HCT116 (cell line): Measurements from ENCODE around the gene FTCD. TPM values are rescaled to one million over a fixed set of nuclear protein-coding genes. Genes with fewer than 3 reads are reported as not detected.
A peak's percentile ranks its signal among the peaks of the same experiment; 100 is the strongest.

ENCODE experiments used
- ATAC-seq: fragments of 200-7000 bp; cut with Tn5 transposase; 2 replicates; pipeline ENCODE4 v1.9.1; 2020; ENCODE audit warnings: mild to moderate bottlenecking, moderate library complexity
- BruUV-seq: library from RNA; stranded (reverse); fragments of 400-500 nt; replicated peaks from 2 replicates; lab custom pipeline; 2021; lab: Mats Ljungman, UMichigan
- CTCF ChIA-PET: fragments of 300-600 bp; sonication (Branson Sonifier 250); formaldehyde crosslinking; loops from one replicate; lab custom pipeline; 2021; ENCODE audit warnings: antibody characterized with exemption; lab: Charles Lee
- POLR2A ChIA-PET: fragments of 300-600, 350-600 bp; sonication (Branson Sonifier 250); formaldehyde crosslinking; loops from one replicate; lab custom pipeline; 2021; ENCODE audit warnings: antibody characterized with exemption; lab: Charles Lee
- RAD21 ChIA-PET, 2 experiments: fragments of 300-600 bp; sonication (Branson Sonifier 250); formaldehyde crosslinking; loops; one replicate each; lab custom pipeline; 2023; ENCODE audit warnings: low total read pairs in 2 of 2; ENCODE audit not compliant: uncharacterized antibody in 2 of 2, unreplicated experiment in 2 of 2, low non-redundant PET in 1 of 2; lab: Charles Lee
- DNase-seq: peaks from one replicate; pipeline ENCODE4 v3.0.0-alpha.2; 2010; ENCODE audit warnings: low read depth, low spot score
- H2AFZ ChIP-seq: fragments of 200-600 bp; shearing (Covaris generic), sonication (generic); 2 replicates; pipeline ENCODE4 v1.6.1; 2017; ENCODE audit warnings: low read depth, mixed run types, mixed read lengths, antibody characterized with exemption, low read length; ENCODE audit not compliant: poor library complexity, severe bottlenecking
- H3K27ac ChIP-seq: 2 replicates; pipeline ENCODE4 v1.5.1; 2012; ENCODE audit warnings: low read depth, low read length
- H3K27me3 ChIP-seq: fragments of 200-600 bp; sonication (generic); 2 replicates; pipeline ENCODE4 v1.6.1; 2016; ENCODE audit warnings: mixed run types, low read length, mixed read lengths; ENCODE audit not compliant: insufficient read depth
- H3K36me3 ChIP-seq, 2 experiments: fragments of 200-500 bp in 1 of 2; fragments of 200-600 bp in 1 of 2; sonication (Bioruptor generic) in 1 of 2; sonication (generic) in 1 of 2; 2 replicates each; pipeline versions ENCODE4 v1.5.1 to v1.6.1; 2014 to 2016; ENCODE audit warnings: low read length in 2 of 2, inconsistent platforms in 1 of 2, mixed read lengths in 1 of 2, mixed run types in 1 of 2; ENCODE audit not compliant: insufficient read depth in 2 of 2, control insufficient read depth in 1 of 2
- H3K4me1 ChIP-seq, 2 experiments: fragments of 200-600 bp in 1 of 2; sonication (generic) in 1 of 2; 2 replicates each; pipeline versions ENCODE4 v1.5.1 to v1.6.1; 2012 to 2017; ENCODE audit warnings: low read length in 2 of 2, inconsistent platforms in 1 of 2, mild to moderate bottlenecking in 1 of 2, mixed read lengths in 1 of 2, mixed run types in 1 of 2, moderate library complexity in 1 of 2; ENCODE audit not compliant: insufficient read depth in 2 of 2, control insufficient read depth in 1 of 2
- H3K4me2 ChIP-seq: fragments of 200-600 bp; sonication (generic); 2 replicates; pipeline ENCODE4 v1.6.1; 2017; ENCODE audit warnings: mixed run types, low read length, mixed read lengths
- H3K4me3 ChIP-seq, 2 experiments: fragments of 200-600 bp in 1 of 2; sonication (generic) in 1 of 2; replicated peaks in 1 of 2; 2 replicates each; pipeline ENCODE4 v1.5.1; 2011 to 2016; ENCODE audit warnings: low read length in 2 of 2, control low read depth in 1 of 2, low read depth in 1 of 2, mild to moderate bottlenecking in 1 of 2, mixed read lengths in 1 of 2, mixed run types in 1 of 2
- H3K79me2 ChIP-seq: fragments of 200-600 bp; sonication (generic); 2 replicates; pipeline ENCODE4 v1.6.1; 2017; ENCODE audit warnings: mild to moderate bottlenecking, mixed run types, low read length, moderate library complexity, mixed read lengths; ENCODE audit not compliant: insufficient read depth
- H3K9ac ChIP-seq: fragments of 200-600 bp; sonication (generic); 2 replicates; pipeline ENCODE4 v1.6.1; 2016; ENCODE audit warnings: low read length, mixed read lengths
- H3K9me2 ChIP-seq: fragments of 200-600 bp; sonication (generic), shearing (Covaris generic); 2 replicates; pipeline ENCODE4 v1.6.1; 2017; ENCODE audit warnings: mixed run types, mild to moderate bottlenecking, moderate library complexity; ENCODE audit not compliant: insufficient read depth
- H3K9me3 ChIP-seq, 2 experiments: fragments of 200-500 bp in 1 of 2; fragments of 200-600 bp in 1 of 2; sonication (Bioruptor generic) in 1 of 2; sonication (generic) in 1 of 2; 2 replicates each; pipeline ENCODE4 v1.6.1; 2014 to 2017; ENCODE audit warnings: low read length in 2 of 2, mixed read lengths in 2 of 2, inconsistent platforms in 1 of 2, low read depth in 1 of 2, mild to moderate bottlenecking in 1 of 2, mixed run types in 1 of 2, moderate library complexity in 1 of 2; ENCODE audit not compliant: control insufficient read depth in 1 of 2, insufficient read depth in 1 of 2
- H4K20me1 ChIP-seq: fragments of 200-600 bp; sonication (generic), shearing (Covaris generic); 2 replicates; pipeline ENCODE4 v1.6.1; 2017; ENCODE audit warnings: mixed run types, mild to moderate bottlenecking, moderate library complexity; ENCODE audit not compliant: insufficient read depth
- CBX3 ChIP-seq: IDR thresholded peaks from 2 replicates; pipeline ENCODE4 v1.6.1; 2012; ENCODE audit warnings: low read depth
- ELF1 ChIP-seq: IDR thresholded peaks from 2 replicates; pipeline ENCODE4 v1.6.1; 2012; ENCODE audit warnings: low read depth, borderline replicate concordance
- EZH2 ChIP-seq: fragments of 200-600 bp; sonication (generic); IDR thresholded peaks from 2 replicates; pipeline ENCODE4 v1.6.1; 2017; ENCODE audit warnings: antibody characterized with exemption, mixed run types
- EZH2phosphoT487 ChIP-seq: fragments of 200-600 bp; IDR thresholded peaks from 2 replicates; pipeline ENCODE4 v1.6.1; 2018; ENCODE audit warnings: antibody characterized with exemption, borderline replicate concordance
- FOSL1 ChIP-seq: IDR thresholded peaks from 2 replicates; pipeline ENCODE4 v1.6.1; 2012; ENCODE audit warnings: low read depth
- JUND ChIP-seq: IDR thresholded peaks from 2 replicates; pipeline ENCODE4 v1.6.1; 2012
- POLR2A ChIP-seq: IDR thresholded peaks from 2 replicates; pipeline ENCODE4 v1.7.0; 2011; ENCODE audit warnings: borderline replicate concordance; ENCODE audit not compliant: insufficient read depth, insufficient read length; ENCODE audit errors: extremely low read depth
- RAD21 ChIP-seq: IDR thresholded peaks from 2 replicates; pipeline ENCODE4 v1.6.1; 2012; ENCODE audit warnings: low read depth, mild to moderate bottlenecking
- SP1 ChIP-seq: IDR thresholded peaks from 2 replicates; pipeline ENCODE4 v1.6.1; 2012; ENCODE audit warnings: low read depth
- SRF ChIP-seq: IDR thresholded peaks from 2 replicates; pipeline ENCODE4 v1.6.1; 2012; ENCODE audit warnings: low read depth
- ZBTB33 ChIP-seq: IDR thresholded peaks from 2 replicates; pipeline ENCODE4 v1.6.1; 2011; ENCODE audit warnings: mild to moderate bottlenecking, low read length, moderate library complexity; ENCODE audit not compliant: insufficient replicate concordance; ENCODE audit errors: extremely low read depth
- ZFX ChIP-seq: fragments of 450-650 bp; IDR thresholded peaks from 2 replicates; pipeline ENCODE4 v1.6.1; 2017
- intact Hi-C: fragments of 100-400 bp; cut with micrococcal nuclease; formaldehyde crosslinking; loops from 2 replicates; pipeline ENCODE4 v1.10.0; 2022
- total RNA-seq: library from RNA; stranded (reverse); gene quantifications from one replicate; pipeline ENCODE4 v1.2.1, GENCODE V29; 2021; ENCODE audit not compliant: unreplicated experiment
- TF ChIP-seq, protein P1 (sequence below): IDR thresholded peaks from 2 replicates; pipeline ENCODE4 v1.6.1; 2012
- TF ChIP-seq, protein P2 (sequence below): IDR thresholded peaks from 2 replicates; pipeline ENCODE4 v1.6.1; 2012
- TF ChIP-seq, protein P3 (sequence below): IDR thresholded peaks from 2 replicates; pipeline ENCODE4 v1.6.1; 2012; ENCODE audit warnings: low read depth
- TF ChIP-seq, protein P4 (sequence below), 3 experiments: fragments of 200-600 bp in 1 of 3; sonication (generic) in 1 of 3; IDR thresholded peaks in 2 of 3; conservative IDR thresholded peaks in 1 of 3; 2 replicates each; pipeline ENCODE4 v1.5.1; 2012 to 2017; ENCODE audit warnings: low read depth in 2 of 3, low read length in 2 of 3, antibody characterized with exemption in 1 of 3, borderline replicate concordance in 1 of 3, control low read depth in 1 of 3, mild to moderate bottlenecking in 1 of 3, mixed read lengths in 1 of 3, mixed run types in 1 of 3, moderate library complexity in 1 of 3; ENCODE audit not compliant: insufficient read depth in 1 of 3

Gene FTCD
- total RNA-seq, 1 experiment from 2014 or later, result 2.5 TPM

GRCh38 chr21:46160907-46161632 lies 5.7 kb upstream of the FTCD start:
- Histone ChIP-seq H3K36me3 (no peaks in the 10 kb centered on the region), H3K9ac (no peak overlapping the region), H3K79me2 (no peaks in the 10 kb centered on the region), H3K4me2 (no peak overlapping the region), H3K4me3 (no peak overlapping the region), H3K27me3 (peaks cover 9% of the 10 kb centered on the region; the same call in 1 of the 2 replicates), H3K27ac (no peak overlapping the region)
- RAD21 ChIA-PET, result no interaction called here
- BruUV-seq, result no TSS peak
- TF ChIP-seq, protein P1, sequence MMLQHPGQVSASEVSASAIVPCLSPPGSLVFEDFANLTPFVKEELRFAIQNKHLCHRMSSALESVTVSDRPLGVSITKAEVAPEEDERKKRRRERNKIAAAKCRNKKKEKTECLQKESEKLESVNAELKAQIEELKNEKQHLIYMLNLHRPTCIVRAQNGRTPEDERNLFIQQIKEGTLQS, result no peak
- TF ChIP-seq FOSL1 (no peak), EZH2 (no peak), RAD21 (no peak), ZFX (no peak), JUND (no peak), SP1 (no peak), ELF1 (no peak), CBX3 (no peak), ZBTB33 (no peak), SRF (no peak), EZH2phosphoT487 (no peak), POLR2A (no peak)
- TF ChIP-seq, protein P2, sequence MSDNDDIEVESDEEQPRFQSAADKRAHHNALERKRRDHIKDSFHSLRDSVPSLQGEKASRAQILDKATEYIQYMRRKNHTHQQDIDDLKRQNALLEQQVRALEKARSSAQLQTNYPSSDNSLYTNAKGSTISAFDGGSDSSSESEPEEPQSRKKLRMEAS, result no peak
- TF ChIP-seq, protein P3, sequence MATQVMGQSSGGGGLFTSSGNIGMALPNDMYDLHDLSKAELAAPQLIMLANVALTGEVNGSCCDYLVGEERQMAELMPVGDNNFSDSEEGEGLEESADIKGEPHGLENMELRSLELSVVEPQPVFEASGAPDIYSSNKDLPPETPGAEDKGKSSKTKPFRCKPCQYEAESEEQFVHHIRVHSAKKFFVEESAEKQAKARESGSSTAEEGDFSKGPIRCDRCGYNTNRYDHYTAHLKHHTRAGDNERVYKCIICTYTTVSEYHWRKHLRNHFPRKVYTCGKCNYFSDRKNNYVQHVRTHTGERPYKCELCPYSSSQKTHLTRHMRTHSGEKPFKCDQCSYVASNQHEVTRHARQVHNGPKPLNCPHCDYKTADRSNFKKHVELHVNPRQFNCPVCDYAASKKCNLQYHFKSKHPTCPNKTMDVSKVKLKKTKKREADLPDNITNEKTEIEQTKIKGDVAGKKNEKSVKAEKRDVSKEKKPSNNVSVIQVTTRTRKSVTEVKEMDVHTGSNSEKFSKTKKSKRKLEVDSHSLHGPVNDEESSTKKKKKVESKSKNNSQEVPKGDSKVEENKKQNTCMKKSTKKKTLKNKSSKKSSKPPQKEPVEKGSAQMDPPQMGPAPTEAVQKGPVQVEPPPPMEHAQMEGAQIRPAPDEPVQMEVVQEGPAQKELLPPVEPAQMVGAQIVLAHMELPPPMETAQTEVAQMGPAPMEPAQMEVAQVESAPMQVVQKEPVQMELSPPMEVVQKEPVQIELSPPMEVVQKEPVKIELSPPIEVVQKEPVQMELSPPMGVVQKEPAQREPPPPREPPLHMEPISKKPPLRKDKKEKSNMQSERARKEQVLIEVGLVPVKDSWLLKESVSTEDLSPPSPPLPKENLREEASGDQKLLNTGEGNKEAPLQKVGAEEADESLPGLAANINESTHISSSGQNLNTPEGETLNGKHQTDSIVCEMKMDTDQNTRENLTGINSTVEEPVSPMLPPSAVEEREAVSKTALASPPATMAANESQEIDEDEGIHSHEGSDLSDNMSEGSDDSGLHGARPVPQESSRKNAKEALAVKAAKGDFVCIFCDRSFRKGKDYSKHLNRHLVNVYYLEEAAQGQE, result no peak
- TF ChIP-seq, protein P4, sequence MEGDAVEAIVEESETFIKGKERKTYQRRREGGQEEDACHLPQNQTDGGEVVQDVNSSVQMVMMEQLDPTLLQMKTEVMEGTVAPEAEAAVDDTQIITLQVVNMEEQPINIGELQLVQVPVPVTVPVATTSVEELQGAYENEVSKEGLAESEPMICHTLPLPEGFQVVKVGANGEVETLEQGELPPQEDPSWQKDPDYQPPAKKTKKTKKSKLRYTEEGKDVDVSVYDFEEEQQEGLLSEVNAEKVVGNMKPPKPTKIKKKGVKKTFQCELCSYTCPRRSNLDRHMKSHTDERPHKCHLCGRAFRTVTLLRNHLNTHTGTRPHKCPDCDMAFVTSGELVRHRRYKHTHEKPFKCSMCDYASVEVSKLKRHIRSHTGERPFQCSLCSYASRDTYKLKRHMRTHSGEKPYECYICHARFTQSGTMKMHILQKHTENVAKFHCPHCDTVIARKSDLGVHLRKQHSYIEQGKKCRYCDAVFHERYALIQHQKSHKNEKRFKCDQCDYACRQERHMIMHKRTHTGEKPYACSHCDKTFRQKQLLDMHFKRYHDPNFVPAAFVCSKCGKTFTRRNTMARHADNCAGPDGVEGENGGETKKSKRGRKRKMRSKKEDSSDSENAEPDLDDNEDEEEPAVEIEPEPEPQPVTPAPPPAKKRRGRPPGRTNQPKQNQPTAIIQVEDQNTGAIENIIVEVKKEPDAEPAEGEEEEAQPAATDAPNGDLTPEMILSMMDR (IDR thresholded peaks at IDR 0.05 in 2 of 3, conservative IDR thresholded peaks at IDR 0.05 in 1 of 3; ENCODE audit: borderline replicate concordance in 1 of 3, insufficient read depth in 1 of 3, low read depth in 2 of 3, low read length in 2 of 3), result no peak
- TF ChIP-seq, all 23 proteins: peak for 0
- ChIA-PET CTCF (interaction anchor here (1.3 kb wide), 1 partner anchor 18 kb away, joined by 3 read pairs; no protein-coding TSS in a partner anchor), POLR2A (no interaction called here)
- Histone ChIP-seq H3K9me2 (no peaks in the 10 kb centered on the region), H3K4me1 (no peaks in the 10 kb centered on the region), H3K9me3 (no peaks in the 10 kb centered on the region), H2AFZ (no peak overlapping the region), H4K20me1 (no peaks in the 10 kb centered on the region)
- intact Hi-C loops, result no loop called here
- DNase-seq, result no peak
- ATAC-seq, result 0 out of 2 replicates have a peak, but pooled peaks have one; percentile 32
